ENCODE results near the gene DESI1. TPM values are rescaled to one million over a fixed set of nuclear protein-coding genes. Genes with fewer than 3 reads are reported as not detected.

Gene DESI1
- polyA plus RNA-seq, 1 of the 3 experiments (the other 2 are of a cell fraction), result 8.2 TPM

- Histone ChIP-seq H3K4me1 (ENCODE audit: control insufficient read depth in 1 of 2, insufficient read depth in 2 of 2, low read depth in 1 of 2, low read length in 1 of 2) (no peaks in the 10 kb centered on the region), H2AFZ (ENCODE audit: low read depth) (no peak overlapping the region), H3K27me3 (ENCODE audit: insufficient read depth) (no peaks in the 10 kb centered on the region), H3K36me3 (replicated peaks in 1 of 2; ENCODE audit: control insufficient read depth in 1 of 2, insufficient read depth in 2 of 2, low read length in 1 of 2) (no peaks in the 10 kb centered on the region), H3K79me2 (ENCODE audit: insufficient read depth) (0 out of 2 replicates have a peak, but pooled peaks cover 4% of the 10 kb centered on the region), H3K27ac (ENCODE audit: low read depth in 2 of 2, low read length in 1 of 2) (no peak overlapping the region), H4K20me1 (ENCODE audit: insufficient read depth) (no peaks in the 10 kb centered on the region), H3K4me2 (no peak overlapping the region), H3K9me3 (no peaks in the 10 kb centered on the region), H3K4me3 (ENCODE audit: low read depth in 2 of 2, low read length in 1 of 2) (no peak overlapping the region), H3K9me2 (no peaks in the 10 kb centered on the region), H3K9ac (no peak overlapping the region), H3F3A (replicated peaks; ENCODE audit: insufficient read depth) (no peaks in the 10 kb centered on the region)
- 92% methylated on average over 8 of the region's 8 CpGs for WGBS (ENCODE audit: low lambda C conversion rate)
- ChIA-PET POLR2A (no interaction called here), CTCF (interaction anchor here (1.5 kb wide), 1 partner anchor 39 kb away, joined by 5 read pairs; the partner anchor contains the start of gene POLR3H)
- DNase-seq, result no peak
- TF ChIP-seq TAF1 (IDR thresholded peaks at IDR 0.05; ENCODE audit: borderline replicate concordance, low read depth, low read length), result no peak
- no peak for TF ChIP-seq RFX5 (IDR thresholded peaks at IDR 0.05; ENCODE audit: low read length)
- no peak for TF ChIP-seq GABPA (IDR thresholded peaks at IDR 0.05; ENCODE audit: low read depth)
- TF ChIP-seq POLR2AphosphoS5 (IDR thresholded peaks at IDR 0.05; ENCODE audit: low read depth, low read length), result no peak
- TF ChIP-seq RCOR1 (IDR thresholded peaks at IDR 0.05; ENCODE audit: low read length), result no peak
- TF ChIP-seq IRF3 (IDR thresholded peaks at IDR 0.05; ENCODE audit: low read depth, low read length), result no peak
- no peak for TF ChIP-seq ZBTB33 (IDR thresholded peaks at IDR 0.05; ENCODE audit: borderline replicate concordance, low read depth)
- TF ChIP-seq FOSL2 (IDR thresholded peaks at IDR 0.05; ENCODE audit: borderline replicate concordance, low read depth), result no peak
- TF ChIP-seq REST (IDR thresholded peaks at IDR 0.05; ENCODE audit: low read depth, low read length), result no peak
- TF ChIP-seq FOXJ3 (CRISPR knock-in tag; IDR thresholded peaks at IDR 0.05), result no peak
- TF ChIP-seq USF2 (IDR thresholded peaks at IDR 0.05; ENCODE audit: borderline replicate concordance, low read depth, low read length), result no peak
- no peak for TF ChIP-seq YY1 (IDR thresholded peaks at IDR 0.05; ENCODE audit: low read depth)
- no peak for TF ChIP-seq CTCF (IDR thresholded peaks at IDR 0.05)
- no peak for TF ChIP-seq RXRA (IDR thresholded peaks at IDR 0.05; ENCODE audit: borderline replicate concordance, low read depth)
These were observed 38.1 kb downstream of the DESI1 start for GRCh38 chr22:41582694-41583093.
